HG02623 (cell line): Measurements from ENCODE around the gene PPFIA1.

Experiments used
- ATAC-seq: cut with Tn5 transposase; IDR thresholded peaks from one replicate; pipeline ENCODE4 v1.9.1; 2021; ENCODE audit warnings: moderate library complexity; ENCODE audit not compliant: unreplicated experiment

PPFIA1 gene

GRCh38 chr11:70429428-70429705 lies 158.9 kb downstream of the PPFIA1 start:
- ATAC-seq = no peak

GRCh38 chr11:70429724-70430521 lies 159.4 kb downstream of the PPFIA1 start:
- ATAC-seq = no peak

- no peak for ATAC-seq
Observed at GRCh38 chr11:70430671-70431574, 160.4 kb downstream of the PPFIA1 start.

- no peak for ATAC-seq
Observed at GRCh38 chr11:70431611-70432010, 161.1 kb downstream of the PPFIA1 start.

GRCh38 chr11:70432065-70432464 lies 161.6 kb downstream of the PPFIA1 start:
- no peak for ATAC-seq

- ATAC-seq = no peak
Observed at GRCh38 chr11:70432580-70432979, 162.1 kb downstream of the PPFIA1 start.

GRCh38 chr11:70433038-70433437 lies 162.5 kb downstream of the PPFIA1 start:
- ATAC-seq = no peak

GRCh38 chr11:70433526-70433925 lies 163.0 kb downstream of the PPFIA1 start:
- ATAC-seq = no peak
